ENCODE measurements around the gene SH3RF2. TPM values are rescaled to one million over a fixed set of nuclear protein-coding genes. Genes with fewer than 3 reads are reported as not detected.

Gene SH3RF2
- total and polyA plus RNA-seq, 2 donors (not counting 3 experiments of a cell fraction or from before 2014, with no cell fraction given), result 0.54 to 0.84 TPM

DNA sequence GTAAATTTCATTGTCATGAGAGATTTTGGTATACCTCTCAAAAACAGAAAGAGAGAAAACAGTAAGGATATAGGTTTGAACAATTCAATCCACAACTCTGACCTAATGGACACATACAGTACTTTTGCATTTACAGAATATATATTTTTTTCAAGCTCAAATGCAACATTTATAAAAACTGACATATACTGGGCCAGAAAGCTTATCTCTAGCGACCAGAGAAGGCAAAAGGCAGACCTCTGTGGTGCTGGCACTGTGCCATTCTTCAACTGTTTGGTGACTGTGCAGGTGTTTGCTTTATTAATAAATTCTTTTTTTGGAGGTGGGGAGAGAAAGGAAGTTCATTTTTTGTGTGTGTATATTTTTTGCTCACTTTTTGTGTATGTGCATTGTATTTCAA lies 175.0 kb downstream of the SH3RF2 start:
- Histone ChIP-seq H3K9ac (replicated peaks; ENCODE audit: extremely low read depth, insufficient read depth, low read length) (no peak overlapping the region), H3K9me1 (replicated peaks; ENCODE audit: control insufficient read depth, extremely low read depth, insufficient read depth, low read length) (no peaks in the 10 kb centered on the region), H3K4me2 (ENCODE audit: insufficient read depth, low read length) (no peak overlapping the region), H4K20me1 (replicated peaks; ENCODE audit: control insufficient read depth, extremely low read depth, insufficient read depth, low read length) (no peaks in the 10 kb centered on the region), H3K79me2 (ENCODE audit: control insufficient read depth, insufficient read depth, low read length) (no peaks in the 10 kb centered on the region), H3K4me3 (replicated peaks in 1 of 3; ENCODE audit: insufficient read depth in 1 of 3, low read depth in 1 of 3, low read length in 3 of 3) (no peak overlapping the region), H3K27me3 (ENCODE audit: control insufficient read depth in 2 of 2, insufficient read depth in 2 of 2, low read length in 2 of 2) (no peaks in the 10 kb centered on the region), H3K4me1 (ENCODE audit: control insufficient read depth, extremely low read depth, insufficient read depth, low read length) (no peaks in the 10 kb centered on the region), H3K36me3 (ENCODE audit: control insufficient read depth in 2 of 2, extremely low read depth in 1 of 2, insufficient read depth in 2 of 2, low read length in 2 of 2) (peaks cover 2 to 7% of the 10 kb centered on the region in 2 experiments), H3K9me3 (replicated peaks; ENCODE audit: control insufficient read depth, insufficient read depth, low read length) (no peaks in the 10 kb centered on the region), H2AFZ (ENCODE audit: low read depth, low read length) (no peak overlapping the region), H3K27ac (ENCODE audit: insufficient read depth, low read depth, low read length) (no peak overlapping the region)
- ChIA-PET POLR2A (no interaction called here), CTCF (interaction anchor here (0.6 kb wide), 1 partner anchor 19 kb away, joined by 3 read pairs; no protein-coding TSS in a partner anchor)
- dilution Hi-C loops (cut with MboI; ENCODE audit: extremely low pct_ligation_motif_present, low sequenced_read_pairs), result no loop called here
- intact Hi-C loops (cut with micrococcal nuclease), result no loop called here
- no peak for TF ChIP-seq POLR2AphosphoS5 (IDR thresholded peaks at IDR 0.05; ENCODE audit: insufficient read depth, low read depth, low read length)
- no peak for TF ChIP-seq POLR2A (IDR thresholded peaks at IDR 0.05; ENCODE audit: low read depth, low read length)
- no peak for TF ChIP-seq JUN (IDR thresholded peaks at IDR 0.05; ENCODE audit: borderline replicate concordance, insufficient read depth, insufficient read length, low read depth)
- TF ChIP-seq GATA2 (IDR thresholded peaks at IDR 0.05; ENCODE audit: insufficient read depth, insufficient read length, low read depth, low read length), result no peak
- TF ChIP-seq, protein P1, sequence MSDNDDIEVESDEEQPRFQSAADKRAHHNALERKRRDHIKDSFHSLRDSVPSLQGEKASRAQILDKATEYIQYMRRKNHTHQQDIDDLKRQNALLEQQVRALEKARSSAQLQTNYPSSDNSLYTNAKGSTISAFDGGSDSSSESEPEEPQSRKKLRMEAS (IDR thresholded peaks at IDR 0.05; ENCODE audit: insufficient read depth, insufficient read length), result no peak
- no TSS peak for BruUV-seq (replicated peaks)
- FAIRE-seq (no peak), DNase-seq (ENCODE audit: low read depth, low spot score) (peak; percentile 70)

DNA sequence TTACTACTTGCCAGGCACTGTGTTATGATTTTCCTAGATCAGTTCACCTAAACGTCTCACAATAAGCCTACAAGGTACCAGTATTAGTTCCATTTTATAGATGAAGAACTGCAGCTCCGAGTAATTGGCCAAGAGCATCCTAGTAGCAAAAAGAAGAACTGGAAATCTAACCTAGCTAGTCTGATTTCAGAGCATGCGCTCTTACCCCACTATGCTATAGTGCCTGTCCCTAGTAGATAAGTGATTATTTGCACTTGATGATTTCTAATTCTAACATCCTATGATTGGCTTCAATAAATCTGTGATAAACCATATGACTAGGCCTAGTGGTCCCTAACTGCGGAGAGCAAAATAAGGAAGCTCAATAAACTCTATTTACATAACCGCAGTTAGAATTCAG lies 176.1 kb downstream of the SH3RF2 start:
- BruUV-seq (replicated peaks), result no TSS peak
- dilution Hi-C loops (cut with MboI; ENCODE audit: extremely low pct_ligation_motif_present, low sequenced_read_pairs), result no loop called here
- POLR2A ChIA-PET, result no interaction called here

More for the DNA sequence above, 176.1 kb downstream of the SH3RF2 start:
- Histone ChIP-seq H3K79me2 (ENCODE audit: control insufficient read depth, insufficient read depth, low read length) (no peaks in the 10 kb centered on the region), H3K9me1 (replicated peaks; ENCODE audit: control insufficient read depth, extremely low read depth, insufficient read depth, low read length) (no peaks in the 10 kb centered on the region), H3K4me1 (ENCODE audit: control insufficient read depth, extremely low read depth, insufficient read depth, low read length) (no peaks in the 10 kb centered on the region), H3K4me2 (ENCODE audit: insufficient read depth, low read length) (no peak overlapping the region), H4K20me1 (replicated peaks; ENCODE audit: control insufficient read depth, extremely low read depth, insufficient read depth, low read length) (no peaks in the 10 kb centered on the region), H3K9me3 (replicated peaks; ENCODE audit: control insufficient read depth, insufficient read depth, low read length) (no peaks in the 10 kb centered on the region), H2AFZ (ENCODE audit: low read depth, low read length) (no peak overlapping the region), H3K4me3 (replicated peaks in 1 of 3; ENCODE audit: insufficient read depth in 1 of 3, low read depth in 1 of 3, low read length in 3 of 3) (no peak overlapping the region), H3K9ac (replicated peaks; ENCODE audit: extremely low read depth, insufficient read depth, low read length) (no peak overlapping the region), H3K27ac (ENCODE audit: insufficient read depth, low read depth, low read length) (no peak overlapping the region), H3K27me3 (ENCODE audit: control insufficient read depth in 2 of 2, insufficient read depth in 2 of 2, low read length in 2 of 2) (no peaks in the 10 kb centered on the region), H3K36me3 (ENCODE audit: control insufficient read depth in 2 of 2, extremely low read depth in 1 of 2, insufficient read depth in 2 of 2, low read length in 2 of 2) (peaks cover 2 to 7% of the 10 kb centered on the region in 2 experiments)
- FAIRE-seq (no peak), DNase-seq (ENCODE audit: low read depth, low spot score) (no peak)
- no peak for TF ChIP-seq EZH2 (IDR thresholded peaks at IDR 0.05; ENCODE audit: borderline replicate concordance, low read depth, low read length, severe bottlenecking)
- TF ChIP-seq MYC (IDR thresholded peaks at IDR 0.05; ENCODE audit: low read depth, low read length), result no peak
- TF ChIP-seq FOS (IDR thresholded peaks at IDR 0.05; ENCODE audit: borderline replicate concordance, insufficient read depth, low read length), result no peak
- no peak for TF ChIP-seq POLR2AphosphoS5 (IDR thresholded peaks at IDR 0.05; ENCODE audit: insufficient read depth, low read depth, low read length)
- TF ChIP-seq POLR2A (IDR thresholded peaks at IDR 0.05; ENCODE audit: low read depth, low read length), result no peak
- no peak for TF ChIP-seq GATA2 (IDR thresholded peaks at IDR 0.05; ENCODE audit: insufficient read depth, insufficient read length, low read depth, low read length)
- TF ChIP-seq JUN (IDR thresholded peaks at IDR 0.05; ENCODE audit: borderline replicate concordance, insufficient read depth, insufficient read length, low read depth), result no peak
- TF ChIP-seq, protein P1 (IDR thresholded peaks at IDR 0.05; ENCODE audit: insufficient read depth, insufficient read length), result no peak
- TF ChIP-seq, protein P2, sequence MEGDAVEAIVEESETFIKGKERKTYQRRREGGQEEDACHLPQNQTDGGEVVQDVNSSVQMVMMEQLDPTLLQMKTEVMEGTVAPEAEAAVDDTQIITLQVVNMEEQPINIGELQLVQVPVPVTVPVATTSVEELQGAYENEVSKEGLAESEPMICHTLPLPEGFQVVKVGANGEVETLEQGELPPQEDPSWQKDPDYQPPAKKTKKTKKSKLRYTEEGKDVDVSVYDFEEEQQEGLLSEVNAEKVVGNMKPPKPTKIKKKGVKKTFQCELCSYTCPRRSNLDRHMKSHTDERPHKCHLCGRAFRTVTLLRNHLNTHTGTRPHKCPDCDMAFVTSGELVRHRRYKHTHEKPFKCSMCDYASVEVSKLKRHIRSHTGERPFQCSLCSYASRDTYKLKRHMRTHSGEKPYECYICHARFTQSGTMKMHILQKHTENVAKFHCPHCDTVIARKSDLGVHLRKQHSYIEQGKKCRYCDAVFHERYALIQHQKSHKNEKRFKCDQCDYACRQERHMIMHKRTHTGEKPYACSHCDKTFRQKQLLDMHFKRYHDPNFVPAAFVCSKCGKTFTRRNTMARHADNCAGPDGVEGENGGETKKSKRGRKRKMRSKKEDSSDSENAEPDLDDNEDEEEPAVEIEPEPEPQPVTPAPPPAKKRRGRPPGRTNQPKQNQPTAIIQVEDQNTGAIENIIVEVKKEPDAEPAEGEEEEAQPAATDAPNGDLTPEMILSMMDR (IDR thresholded peaks at IDR 0.05; ENCODE audit: extremely low read depth in 1 of 2, insufficient read depth in 1 of 2, low read depth in 1 of 2, low read length in 2 of 2), result no peak
- intact Hi-C loops (cut with micrococcal nuclease), result no loop called here
- CTCF ChIA-PET, result interaction anchor here (0.5 kb wide), 1 partner anchor 417 kb away, joined by 3 read pairs; no protein-coding TSS in a partner anchor
